ENCODE measurements around the gene DDX54.
A peak's percentile ranks its signal among the peaks of the same experiment; 100 is the strongest.
"Not testable (repeated sequence)": the region's sequence is repeated elsewhere in the genome, so short reads cannot be mapped to it uniquely, and the experiment has no call there.

Gene DDX54

GRCh38 chr12:113216027-113216426, 30.7 kb upstream of the DDX54 start:
- DNase-seq = no peak

- DNase-seq = peak; percentile 90 to 99 (median 97)
These were observed 29.7 kb upstream of the DDX54 start for GRCh38 chr12:113214895-113215400.

GRCh38 chr12:113211160-113211559, 25.9 kb upstream of the DDX54 start:
- DNase-seq = no peak

- DNase-seq = peak; percentile 67 to 85 (median 73)
These were observed 23.0 kb upstream of the DDX54 start for GRCh38 chr12:113208041-113208934.

GRCh38 chr12:113207613-113208040, 22.3 kb upstream of the DDX54 start:
- no peak for DNase-seq

- DNase-seq = not testable (repeated sequence)
These were observed 21.5 kb upstream of the DDX54 start for GRCh38 chr12:113206802-113207201.

- DNase-seq = no peak
These were observed 19.5 kb upstream of the DDX54 start for GRCh38 chr12:113204804-113205203.

- peak in 1 of 3 donors; percentile 45 for DNase-seq
These were observed 18.8 kb upstream of the DDX54 start for GRCh38 chr12:113203852-113204760.

GRCh38 chr12:113202300-113203075, 17.2 kb upstream of the DDX54 start:
- DNase-seq = no peak

- DNase-seq = no peak
These were observed 16.2 kb upstream of the DDX54 start for GRCh38 chr12:113201187-113202177.

- DNase-seq = peak; percentile 42 to 54 (median 49)
These were observed 14.9 kb upstream of the DDX54 start for GRCh38 chr12:113200021-113200797.

GRCh38 chr12:113198296-113198695, 13.0 kb upstream of the DDX54 start:
- no peak for DNase-seq

- DNase-seq = no peak
These were observed 12.3 kb upstream of the DDX54 start for GRCh38 chr12:113197518-113198077.

GRCh38 chr12:113196990-113197389, 11.7 kb upstream of the DDX54 start:
- DNase-seq = peak; percentile 83 to 87 (median 83)

GRCh38 chr12:113196582-113196981, 11.3 kb upstream of the DDX54 start:
- DNase-seq = no peak

GRCh38 chr12:113195598-113195997, 10.3 kb upstream of the DDX54 start:
- no peak for DNase-seq

GRCh38 chr12:113194971-113195391, 9.7 kb upstream of the DDX54 start:
- no peak for DNase-seq

- no peak for DNase-seq
These were observed 5.9 kb upstream of the DDX54 start for GRCh38 chr12:113191227-113191626.

GRCh38 chr12:113190761-113191160, 5.5 kb upstream of the DDX54 start:
- peak in 1 of 3 donors; percentile 32 for DNase-seq

GRCh38 chr12:113189361-113189760, 4.1 kb upstream of the DDX54 start:
- DNase-seq = no peak

Data from suppressor macrophage treated with lipopolysaccharide for 1 hour (primary cell).